HT-29 (cell line): ENCODE data around the gene NFATC2. TPM values are rescaled to one million over a fixed set of nuclear protein-coding genes. Genes with fewer than 3 reads are reported as not detected.

ENCODE experiments used
- DNase-seq: peaks from one replicate; pipeline ENCODE4 v3.0.0-alpha.2; 2015; ENCODE audit warnings: low spot score
- total RNA-seq: library from RNA; depleted of rRNA; stranded (reverse); fragments of >200 nt; shearing (Covaris generic); gene quantifications from 2 replicates; pipeline ENCODE4 v1.2.3, GENCODE V29; 2014

The NFATC2 gene
- total RNA-seq, 1 experiment from 2014 or later = 0.51 TPM

DNA sequence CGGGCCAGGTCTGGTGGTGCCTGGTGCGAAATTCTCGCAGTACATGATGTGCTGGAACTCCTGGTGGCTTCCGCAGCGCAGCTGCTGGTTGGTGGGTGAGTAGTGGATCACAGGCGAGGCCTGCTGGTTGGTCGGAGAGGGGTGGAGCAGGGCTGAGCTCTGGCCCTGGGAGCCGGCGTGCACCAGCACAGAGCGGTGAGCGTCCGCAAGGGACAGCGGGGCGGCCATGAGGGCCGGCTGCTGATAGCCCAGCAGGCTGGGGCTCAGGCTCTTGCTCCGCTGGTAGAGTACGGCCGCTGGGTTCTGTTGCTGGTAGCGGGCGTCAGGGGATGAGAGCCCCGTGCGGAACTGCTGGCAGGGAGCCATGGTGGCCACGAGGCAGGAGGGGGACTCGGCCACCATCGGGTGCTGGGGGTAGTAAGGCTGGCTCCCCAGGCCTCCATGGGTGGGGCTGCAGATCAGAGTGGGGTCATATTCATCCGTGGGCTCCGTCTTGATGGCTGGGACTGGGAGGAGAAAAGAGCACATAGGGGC lies 110.2 kb downstream of the NFATC2 start:
- DNase-seq = no peak

DNA sequence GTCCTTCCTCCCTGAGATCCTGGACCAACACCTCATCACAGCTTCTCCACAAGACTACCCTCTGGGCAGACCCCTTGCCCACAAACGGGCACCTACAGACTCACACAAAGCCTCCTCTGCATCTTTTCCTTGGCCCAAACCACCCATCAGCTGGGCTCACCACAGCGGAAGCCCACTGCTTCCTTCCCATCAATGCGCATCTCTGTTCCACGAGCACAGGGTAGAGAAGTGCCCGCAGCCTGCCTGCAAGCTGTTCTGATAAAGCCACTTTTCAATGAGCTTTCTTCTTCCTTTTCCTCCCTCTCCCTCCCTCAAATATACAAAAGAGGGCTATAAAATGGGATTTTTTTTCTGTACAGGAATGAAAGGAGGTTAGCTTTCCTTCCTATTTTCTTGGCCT lies 111.2 kb downstream of the NFATC2 start:
- DNase-seq = no peak

DNA sequence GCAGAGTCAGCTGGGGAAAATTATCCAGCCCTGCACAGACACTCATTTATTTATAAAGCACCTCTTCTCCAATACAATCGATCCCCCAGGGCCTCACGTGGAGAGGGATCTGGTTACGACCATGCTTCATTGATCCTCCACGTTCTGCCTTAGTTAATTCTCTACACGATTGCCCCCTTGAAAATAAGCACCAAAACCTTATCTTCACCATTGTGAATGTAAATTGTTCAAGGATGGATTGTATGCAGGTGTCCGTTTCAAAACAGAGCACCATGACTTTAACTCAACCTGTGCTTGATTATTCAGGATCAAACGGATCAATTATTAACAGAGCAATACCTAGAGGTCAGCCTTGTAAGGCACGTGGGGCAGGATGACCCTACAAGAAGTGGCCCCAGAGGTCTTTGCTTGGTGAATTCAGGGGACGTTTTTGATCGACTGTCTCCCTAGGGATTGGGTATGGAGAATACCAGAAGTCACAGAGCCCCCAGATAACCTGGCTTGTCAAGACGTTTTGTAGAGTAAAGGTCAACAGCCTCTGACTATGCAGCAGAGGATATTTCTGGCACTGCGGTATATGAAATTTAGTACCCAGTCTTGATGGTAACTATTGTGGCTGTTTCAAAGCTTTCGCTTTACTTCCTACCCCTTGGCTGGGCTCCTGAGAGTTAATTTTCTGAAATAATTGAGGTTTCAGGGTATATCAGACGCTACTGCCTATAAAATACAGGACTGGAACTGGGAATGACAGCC lies 112.1 kb downstream of the NFATC2 start:
- DNase-seq = no peak

DNA sequence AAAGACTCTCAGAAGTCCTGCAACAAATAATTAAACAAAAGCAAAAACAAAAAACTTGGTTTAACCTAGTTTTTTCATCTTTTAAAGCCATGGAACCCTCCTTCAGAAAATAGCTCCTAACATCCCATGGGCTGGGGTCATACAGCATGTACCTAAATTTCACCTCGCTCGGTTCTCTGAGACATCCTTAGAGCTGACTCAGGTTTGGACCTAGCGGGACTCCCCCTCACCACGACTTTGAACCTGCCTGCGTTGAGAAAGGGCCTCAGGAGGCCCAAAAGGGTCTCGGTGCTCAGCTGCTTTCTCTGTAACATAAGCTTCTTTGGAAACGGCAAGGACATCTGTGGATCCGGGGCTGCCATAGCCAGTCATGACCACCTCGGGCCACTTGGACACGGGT lies 112.8 kb downstream of the NFATC2 start:
- no peak for DNase-seq

DNA sequence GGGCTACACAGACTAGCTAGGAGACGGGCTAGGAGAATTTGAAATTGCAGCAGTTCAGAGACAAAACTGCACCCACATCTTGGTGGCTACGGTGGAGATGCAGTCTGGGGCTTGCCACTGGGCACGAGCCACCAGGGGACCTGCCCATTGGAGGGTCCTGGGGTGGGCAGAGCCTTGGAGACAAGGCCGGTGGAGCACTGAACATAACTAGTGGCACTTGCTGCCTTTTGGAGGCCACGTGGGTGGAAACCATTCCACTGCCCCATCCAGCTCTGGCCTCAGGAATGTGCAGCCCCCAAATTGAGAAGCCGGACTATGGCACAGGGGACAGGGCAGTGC lies 113.4 kb downstream of the NFATC2 start:
- no peak for DNase-seq

DNA sequence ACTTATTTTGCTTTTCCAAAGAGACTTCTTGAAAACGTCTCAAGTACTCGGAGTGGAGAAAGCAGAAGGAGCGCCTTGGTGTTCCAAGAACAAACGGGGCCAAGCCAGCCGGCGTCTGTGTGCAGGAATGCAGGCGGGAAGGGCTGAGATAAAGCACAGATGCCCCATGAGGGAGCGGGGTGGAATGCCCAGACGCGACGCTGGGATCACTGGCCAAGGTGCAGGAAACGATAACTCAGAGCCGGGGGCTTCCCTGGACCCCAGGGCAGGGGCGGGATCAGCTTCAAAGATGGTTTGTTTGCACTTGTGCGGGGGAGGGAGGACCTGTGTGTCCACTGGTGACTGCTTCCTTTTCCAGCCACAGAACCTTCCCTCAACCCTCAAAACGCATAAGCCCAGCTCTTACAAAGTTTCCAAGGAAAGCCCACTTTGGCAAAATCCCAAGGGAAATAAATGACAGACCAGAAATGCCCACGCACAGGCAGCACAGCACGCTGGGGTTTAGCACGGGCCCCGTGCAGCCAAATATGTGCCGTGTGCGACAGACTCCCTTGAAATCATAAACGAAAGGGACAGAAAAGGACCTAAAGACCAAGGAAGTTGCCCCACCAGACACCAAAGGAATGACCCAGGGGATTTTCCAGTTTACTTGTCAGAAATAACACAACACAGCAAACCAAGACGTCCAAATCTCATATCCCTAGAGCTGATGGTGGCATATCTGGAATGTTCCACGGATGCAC lies 113.9 kb downstream of the NFATC2 start:
- no peak for DNase-seq

DNA sequence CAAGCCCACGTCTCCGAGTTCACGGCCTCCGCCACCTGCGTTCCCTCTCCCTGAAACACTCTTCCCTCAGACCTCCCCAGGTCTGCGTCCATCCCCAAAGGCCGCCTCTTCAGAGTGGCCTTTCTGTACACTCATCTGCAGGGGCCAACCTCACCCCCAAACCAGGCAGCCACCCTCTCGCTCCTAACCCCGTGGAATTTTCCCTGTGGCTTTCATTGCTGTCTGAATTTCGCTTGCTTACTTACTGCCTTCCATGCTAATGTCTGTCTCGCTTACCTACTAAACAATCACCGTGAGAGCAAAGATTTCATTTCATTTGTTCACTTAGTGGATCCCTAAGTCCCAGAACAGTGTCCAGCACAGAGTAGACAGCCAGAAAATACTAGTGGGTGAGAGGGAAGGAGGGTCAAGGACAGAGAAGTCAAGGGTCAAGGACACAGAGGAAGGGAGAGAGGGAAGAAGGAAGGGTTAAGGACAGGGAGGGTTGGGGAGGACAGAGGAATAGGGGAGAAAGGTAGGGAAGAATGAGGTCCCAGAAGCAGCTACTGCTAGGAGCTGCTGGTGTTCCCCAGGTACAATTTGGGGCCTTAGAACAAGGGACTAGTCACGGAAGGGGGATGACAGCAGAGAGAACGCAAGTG lies 114.7 kb downstream of the NFATC2 start:
- no peak for DNase-seq

DNA sequence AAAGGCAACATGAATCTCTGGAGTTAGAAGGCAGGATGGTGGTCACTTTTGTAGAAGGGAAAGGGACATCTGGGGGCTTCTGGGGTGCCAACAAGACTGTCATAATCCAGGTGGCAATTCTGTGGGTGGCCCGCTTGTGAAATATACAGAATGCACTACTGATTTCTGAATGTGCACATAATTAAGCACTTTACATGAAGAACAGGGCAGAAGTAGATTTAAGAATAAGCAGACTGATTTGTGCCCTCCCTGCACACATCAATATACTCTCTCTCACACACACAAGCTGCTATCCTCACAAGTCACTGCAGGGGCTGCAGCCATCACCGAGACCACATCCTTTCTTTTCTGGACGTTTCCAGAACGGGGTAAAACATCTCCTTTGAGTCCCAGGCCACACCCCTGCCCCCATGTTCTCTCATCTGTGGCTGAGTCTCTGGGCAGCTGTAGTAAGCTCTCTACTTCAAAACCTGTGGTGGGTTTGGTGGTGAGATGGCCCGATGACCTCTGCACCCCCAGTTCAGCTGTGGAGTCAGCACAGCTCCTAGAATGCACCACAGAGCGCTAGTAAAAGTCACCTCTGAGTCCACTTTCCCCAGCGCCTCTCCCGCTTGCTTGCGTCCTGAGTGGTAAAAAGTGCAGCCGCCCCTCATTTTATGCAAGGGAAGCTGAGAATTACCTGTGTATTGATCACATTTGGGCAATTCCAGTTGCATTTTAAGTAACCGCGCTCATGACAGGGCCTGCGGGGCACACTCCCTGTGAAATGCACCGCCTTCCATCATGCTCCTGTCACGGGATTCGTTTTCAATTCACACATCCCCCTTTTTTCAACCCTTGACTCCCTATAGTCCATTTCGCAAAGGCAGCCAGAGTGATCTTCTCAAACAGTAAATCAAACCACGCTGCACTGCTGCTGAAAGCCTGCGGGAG lies 115.5 kb downstream of the NFATC2 start:
- DNase-seq = no peak

DNA sequence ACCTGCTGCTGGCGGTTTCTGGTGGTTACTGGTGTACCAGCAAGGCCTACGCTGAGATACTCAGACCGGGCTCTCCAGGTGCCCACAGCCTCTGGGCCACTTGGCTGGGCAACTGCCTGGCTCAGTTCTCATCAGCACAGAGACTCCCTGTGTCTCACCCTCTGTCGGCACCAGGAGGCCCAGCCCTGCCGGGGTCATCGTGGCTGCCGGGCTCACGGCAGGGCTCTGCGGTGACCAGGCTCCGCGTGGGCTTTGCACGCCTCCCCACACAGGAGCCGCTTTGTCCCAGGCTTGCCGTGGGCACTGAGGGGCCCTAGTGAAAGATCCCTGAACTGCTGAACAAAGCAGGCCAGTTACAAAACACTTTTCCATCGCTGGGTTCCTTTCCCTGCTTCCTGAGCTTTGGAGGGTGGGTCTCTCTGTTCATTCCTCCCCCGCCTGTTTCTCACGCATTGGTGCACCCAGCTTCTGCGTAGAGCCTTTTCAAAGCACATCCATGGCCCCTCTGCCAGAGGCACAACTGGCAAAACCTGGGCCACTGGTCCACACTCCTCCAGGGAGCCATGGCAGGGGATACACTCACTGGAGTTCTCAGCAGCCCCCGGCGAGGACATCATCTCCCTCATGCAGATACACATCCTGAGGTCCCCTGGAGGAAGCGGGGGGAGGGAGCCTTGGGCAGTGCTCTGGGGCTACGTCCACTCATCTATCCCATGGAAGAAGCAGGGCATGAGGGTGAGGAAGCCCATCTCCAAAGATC lies 117.0 kb downstream of the NFATC2 start:
- DNase-seq = no peak

DNA sequence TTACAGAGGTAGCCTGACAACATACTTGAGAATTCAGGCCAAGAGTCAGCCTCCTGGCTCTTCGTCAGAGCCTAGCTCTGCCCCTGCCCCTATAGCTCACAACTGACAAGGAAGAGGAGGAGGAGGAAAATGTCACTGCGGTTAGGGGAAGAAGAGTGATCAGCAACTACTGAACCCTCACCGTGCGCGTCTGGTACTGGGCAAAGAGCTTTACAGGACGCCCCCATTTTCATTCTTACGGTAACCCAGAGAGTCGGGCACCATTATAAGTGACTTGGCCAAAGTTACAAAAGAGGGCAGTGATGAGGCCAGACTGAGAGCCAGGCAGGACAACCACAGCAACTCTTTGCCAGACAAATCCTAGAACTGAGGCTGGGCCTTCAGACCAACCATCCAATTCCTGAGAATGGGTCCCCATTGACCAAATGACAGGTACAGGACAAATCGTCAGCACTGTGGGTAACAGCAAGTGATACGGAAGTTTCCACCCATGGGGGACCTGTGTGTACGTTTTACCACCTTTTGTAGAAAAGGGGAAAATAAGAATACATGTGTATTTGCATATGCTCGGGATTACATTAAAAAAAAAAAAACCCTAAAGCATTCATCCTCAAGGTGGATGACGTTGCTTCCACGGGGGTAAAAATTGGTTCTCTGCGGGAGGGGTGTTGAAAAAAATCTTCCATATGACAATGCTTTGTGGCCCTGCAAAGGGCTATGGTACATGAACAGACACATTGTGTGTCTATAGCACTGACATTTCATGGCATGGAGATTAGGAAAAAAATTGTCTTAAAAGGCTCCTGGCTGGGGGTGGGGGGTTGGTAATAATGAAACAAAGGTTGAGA lies 118.0 kb downstream of the NFATC2 start:
- no peak for DNase-seq

DNA sequence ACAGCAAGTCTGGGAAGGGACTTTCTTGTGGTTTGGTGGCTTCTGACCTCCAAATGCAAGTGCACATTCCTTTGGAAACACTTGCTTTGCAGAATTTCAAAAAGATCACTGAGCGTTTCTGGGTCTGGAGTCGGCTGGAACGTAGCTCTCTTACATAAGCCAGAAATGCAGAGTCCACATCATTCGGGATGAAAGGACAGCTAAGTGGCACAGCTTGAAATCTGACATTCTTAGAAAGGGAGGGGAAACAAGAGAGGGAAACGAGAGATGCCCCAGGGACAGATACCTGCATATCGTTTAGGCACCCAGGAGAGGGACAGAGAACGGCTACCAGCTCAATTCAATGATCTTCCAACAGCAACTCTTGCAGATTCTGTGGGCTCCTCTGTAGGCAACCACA lies 118.7 kb downstream of the NFATC2 start:
- no peak for DNase-seq

DNA sequence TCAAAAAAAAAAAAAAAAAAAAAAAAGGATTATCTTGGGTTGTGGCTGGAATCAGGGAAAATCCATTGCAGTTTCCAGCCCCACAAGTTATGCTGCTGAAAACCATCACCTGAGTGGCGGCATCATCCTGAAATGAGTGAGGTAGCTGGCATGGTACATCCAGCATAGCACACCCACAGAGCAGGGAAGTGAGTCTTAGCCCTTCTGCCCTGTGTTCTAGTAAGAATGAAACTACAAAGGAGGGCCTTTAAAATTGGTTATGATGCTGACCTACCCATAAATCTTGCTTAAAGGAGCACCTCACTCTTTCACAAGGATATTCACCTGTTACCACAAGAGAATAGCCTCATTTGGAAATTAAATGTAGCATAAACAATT lies 119.2 kb downstream of the NFATC2 start:
- no peak for DNase-seq

DNA sequence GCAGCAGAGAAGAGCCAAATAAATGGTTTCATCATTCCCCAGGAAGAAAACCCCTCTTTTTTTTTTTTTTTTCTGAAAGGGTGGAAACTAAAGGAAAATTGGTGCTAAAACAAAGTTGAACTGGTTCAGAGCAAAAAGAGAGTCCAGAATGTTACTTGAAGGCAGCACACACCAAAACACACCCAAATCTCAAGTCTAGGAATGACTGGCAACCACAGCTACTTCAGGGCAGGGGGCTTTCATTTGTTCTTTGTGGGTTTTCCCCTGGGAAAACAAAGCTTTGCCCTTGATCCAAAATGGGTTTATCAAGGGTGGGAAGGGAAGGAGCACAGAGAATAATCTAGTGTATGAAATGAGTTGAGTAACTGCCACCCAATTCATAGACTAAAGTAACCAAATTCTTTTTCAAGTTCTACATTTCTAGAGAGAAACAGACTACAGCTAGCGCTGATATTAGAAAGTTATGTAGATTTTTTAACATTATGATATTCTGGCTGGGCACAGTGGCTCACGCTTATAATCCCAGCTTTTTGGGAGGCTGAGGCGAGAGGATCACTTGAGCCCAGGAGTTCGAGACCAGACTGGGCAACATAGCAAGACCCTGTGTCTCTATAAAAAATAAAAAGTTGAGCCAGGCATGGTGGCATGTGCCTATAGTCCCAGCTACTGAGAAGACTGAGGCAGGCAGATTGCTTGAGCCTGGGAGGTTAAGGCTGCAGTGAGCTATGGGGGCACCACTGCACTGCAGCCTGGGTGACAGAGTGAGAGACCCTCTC lies 119.8 kb downstream of the NFATC2 start:
- DNase-seq = no peak

DNA sequence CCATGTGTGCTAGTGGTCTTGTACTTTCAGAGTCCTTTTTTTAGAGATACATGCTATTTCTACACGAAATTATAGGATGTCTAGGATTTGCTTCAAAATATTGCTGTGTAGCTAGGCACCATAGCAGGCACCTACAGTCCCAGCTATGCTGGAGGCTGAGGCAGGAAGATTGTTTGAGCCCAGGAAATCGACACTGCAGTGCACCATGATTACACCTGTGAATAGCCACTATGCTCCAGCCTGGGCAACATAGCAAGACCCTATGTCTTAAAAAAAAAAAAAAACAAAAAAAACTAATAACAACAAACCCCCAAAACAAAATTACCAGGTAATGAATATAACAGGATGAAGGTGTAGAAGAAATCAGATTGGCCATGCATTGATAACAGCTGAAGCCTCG lies 121.7 kb downstream of the NFATC2 start:
- no peak for DNase-seq

DNA sequence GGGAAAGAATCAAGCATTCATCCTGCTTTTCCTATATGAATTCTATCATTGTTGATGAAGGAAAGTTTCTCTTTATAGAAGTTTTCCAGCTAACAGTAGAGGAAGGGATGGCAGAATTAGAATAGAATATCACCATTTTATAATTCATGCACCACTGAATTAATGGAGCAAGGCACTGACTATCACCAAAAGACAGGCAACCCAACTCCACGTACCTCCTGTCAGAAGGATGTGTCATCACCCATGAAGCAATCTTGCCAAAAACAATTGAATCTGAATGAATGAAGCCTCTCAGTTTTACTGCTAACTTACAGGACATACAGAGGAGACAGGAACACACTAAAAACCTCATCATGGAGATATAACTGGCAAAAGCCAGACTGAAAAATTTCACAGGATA lies 122.4 kb downstream of the NFATC2 start:
- DNase-seq = no peak

DNA sequence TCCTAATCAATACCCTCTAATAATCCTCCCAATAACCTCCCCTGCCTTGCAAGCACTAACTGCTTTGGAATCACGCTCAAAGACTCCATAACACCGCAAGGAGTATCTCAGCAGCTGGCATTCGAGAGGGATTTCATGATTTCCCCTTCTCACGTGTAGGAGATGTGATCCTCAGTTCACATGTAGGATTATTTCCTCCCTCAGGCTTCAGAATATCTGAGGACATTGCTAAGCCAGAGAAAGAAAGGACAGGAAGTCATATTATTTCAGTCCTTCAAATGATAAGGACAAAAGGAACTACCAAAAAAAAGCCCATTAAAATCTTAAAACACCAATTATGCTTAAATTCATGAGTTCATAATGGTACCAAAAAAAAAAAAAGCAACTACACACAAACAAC lies 122.9 kb downstream of the NFATC2 start:
- no peak for DNase-seq

DNA sequence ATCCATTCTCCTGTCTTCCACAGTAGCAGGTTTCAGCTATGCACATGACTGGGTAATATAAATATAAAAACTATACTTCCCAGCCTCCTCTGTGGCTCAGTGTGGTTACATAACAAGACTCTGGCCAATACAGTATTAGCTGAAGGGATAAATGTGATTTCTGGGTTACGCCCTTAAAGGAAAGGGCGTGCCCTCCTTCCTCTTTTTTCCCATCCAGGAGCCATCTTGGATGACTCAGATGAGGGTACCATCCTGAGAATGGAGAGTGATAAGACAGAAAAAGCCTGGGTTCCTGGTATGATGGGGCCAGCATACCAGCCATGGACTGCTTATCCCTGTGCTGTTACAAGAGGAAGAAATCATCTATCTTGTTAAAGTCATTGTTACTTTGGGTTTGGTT lies 123.3 kb downstream of the NFATC2 start:
- no peak for DNase-seq

DNA sequence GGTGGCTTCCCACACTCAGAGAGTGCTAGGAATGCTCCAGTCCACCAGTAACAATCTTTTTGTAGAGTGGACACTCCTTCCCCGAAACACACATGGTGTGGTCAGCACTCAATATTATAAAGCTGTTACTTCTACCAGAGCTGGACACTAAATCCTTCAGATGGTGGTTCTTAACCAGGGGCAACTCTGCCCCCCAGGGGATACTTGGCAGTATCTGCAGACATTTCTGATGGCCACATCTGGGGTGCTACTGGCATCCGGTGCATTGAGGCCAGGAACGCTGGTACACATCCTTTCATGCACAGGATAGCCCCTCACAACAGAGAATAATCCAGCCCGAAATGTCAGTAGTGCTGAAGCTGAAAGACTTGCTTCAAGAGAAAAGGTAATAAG lies 124.4 kb downstream of the NFATC2 start:
- DNase-seq = no peak
